NOMO-1 (cell line): ENCODE measurements around the gene KLK3.
"Not testable (repeated sequence)": the region's sequence is repeated elsewhere in the genome, so short reads cannot be mapped to it uniquely, and the experiment has no call there.

Source experiments
- DNase-seq, 2 experiments: peaks; one replicate each; lab custom pipeline; 2025; ENCODE audit not compliant: unreplicated experiment in 2 of 2; lab: John Stamatoyannopoulos, UW

KLK3 gene

DNA sequence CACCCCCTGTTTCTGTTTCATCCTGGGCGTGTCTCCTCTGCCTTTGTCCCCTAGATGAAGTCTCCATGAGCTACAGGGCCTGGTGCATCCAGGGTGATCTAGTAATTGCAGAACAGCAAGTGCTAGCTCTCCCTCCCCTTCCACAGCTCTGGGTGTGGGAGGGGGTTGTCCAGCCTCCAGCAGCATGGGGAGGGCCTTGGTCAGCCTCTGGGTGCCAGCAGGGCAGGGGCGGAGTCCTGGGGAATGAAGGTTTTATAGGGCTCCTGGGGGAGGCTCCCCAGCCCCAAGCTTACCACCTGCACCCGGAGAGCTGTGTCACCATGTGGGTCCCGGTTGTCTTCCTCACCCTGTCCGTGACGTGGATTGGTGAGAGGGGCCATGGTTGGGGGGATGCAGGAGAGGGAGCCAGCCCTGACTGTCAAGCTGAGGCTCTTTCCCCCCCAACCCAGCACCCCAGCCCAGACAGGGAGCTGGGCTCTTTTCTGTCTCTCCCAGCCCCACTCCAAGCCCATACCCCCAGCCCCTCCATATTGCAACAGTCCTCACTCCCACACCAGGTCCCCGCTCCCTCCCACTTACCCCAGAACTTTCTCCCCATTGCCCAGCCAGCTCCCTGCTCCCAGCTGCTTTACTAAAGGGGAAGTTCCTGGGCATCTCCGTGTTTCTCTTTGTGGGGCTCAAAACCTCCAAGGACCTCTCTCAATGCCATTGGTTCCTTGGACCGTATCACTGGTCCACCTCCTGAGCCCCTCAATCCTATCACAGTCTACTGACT is at the start of gene KLK3:
Gene KLK3 (plus strand): TSS at position 280 of the 775 bp plus-strand sequence. CDS start 41 bp downstream, at position 321.
- DNase-seq: no peak

DNA sequence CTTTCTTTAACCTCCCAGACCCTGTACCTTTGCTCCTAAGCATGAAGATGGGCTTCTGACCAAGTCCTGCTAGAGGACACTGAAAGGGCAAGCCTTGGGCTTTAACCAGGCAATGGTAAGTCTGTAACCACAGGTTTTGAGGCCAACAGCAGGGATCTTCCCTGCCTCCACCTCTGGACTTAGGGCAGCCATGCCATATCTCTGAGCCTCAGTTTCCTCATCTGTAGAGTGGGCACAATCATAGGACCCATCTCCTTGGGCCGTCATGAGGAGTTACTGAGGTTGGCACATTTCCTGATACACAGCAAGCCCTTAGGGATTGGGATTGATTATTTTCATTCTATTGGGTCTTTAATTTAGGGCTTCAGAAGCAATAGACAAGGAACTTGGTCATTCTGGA is 45.9 kb upstream of the KLK3 start:
- no peak for DNase-seq

DNA sequence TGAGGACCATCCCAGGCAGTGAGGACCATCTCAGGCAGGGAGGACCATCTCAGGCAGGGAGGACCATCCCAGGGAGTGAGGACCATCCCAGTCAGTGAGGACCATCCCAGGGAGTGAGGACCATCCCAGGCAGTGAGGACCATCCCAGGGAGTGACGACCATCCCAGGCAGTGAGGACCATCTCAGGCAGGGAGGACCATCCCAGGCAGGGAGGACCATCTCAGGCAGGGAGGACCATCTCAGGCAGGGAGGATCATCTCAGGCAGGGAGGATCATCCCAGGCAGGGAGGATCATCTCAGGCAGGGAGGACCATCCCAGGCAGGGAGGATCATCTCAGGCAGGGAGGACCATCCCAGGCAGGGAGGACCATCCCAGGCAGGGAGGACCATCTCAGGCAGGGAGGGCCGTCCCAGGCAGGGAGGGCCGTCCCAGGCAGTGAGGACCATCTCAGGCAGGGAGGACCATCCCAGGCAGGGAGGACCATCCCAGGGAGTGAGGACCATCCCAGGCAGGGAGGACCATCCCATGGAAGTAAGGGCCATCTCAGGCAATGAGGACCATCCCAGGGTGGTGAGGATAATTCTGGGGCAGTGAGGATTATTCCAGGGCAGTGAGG is 43.0 kb upstream of the KLK3 start:
- DNase-seq: not testable (repeated sequence)

GRCh38 chr19:50812474-50812873 is 42.2 kb upstream of the KLK3 start:
- DNase-seq: no peak

GRCh38 chr19:50814883-50815282 is 39.8 kb upstream of the KLK3 start:
- no peak for DNase-seq

DNA sequence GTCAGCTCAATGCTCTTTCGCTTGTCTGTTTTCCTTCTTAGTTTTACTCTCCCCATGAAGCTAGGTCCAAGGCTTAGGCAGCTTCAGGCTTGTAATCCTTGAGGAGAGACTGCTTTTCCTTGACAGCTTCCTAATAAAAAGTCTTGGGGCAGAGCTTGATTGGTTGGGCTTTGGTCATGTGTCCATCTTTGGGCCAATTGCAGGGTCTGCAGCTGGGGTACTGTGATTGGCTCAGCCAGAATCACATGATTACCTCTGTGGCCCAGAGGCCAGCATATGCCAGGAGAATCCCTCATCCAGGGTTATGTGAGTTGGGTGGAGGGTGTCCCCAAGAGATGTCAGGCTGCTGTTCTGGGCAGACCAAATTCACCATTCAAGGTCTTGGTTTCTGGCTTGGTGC is 39.3 kb upstream of the KLK3 start:
- no peak for DNase-seq

GRCh38 chr19:50817941-50818858 is 36.5 kb upstream of the KLK3 start:
- DNase-seq: peak; percentile 67 to 69

DNA sequence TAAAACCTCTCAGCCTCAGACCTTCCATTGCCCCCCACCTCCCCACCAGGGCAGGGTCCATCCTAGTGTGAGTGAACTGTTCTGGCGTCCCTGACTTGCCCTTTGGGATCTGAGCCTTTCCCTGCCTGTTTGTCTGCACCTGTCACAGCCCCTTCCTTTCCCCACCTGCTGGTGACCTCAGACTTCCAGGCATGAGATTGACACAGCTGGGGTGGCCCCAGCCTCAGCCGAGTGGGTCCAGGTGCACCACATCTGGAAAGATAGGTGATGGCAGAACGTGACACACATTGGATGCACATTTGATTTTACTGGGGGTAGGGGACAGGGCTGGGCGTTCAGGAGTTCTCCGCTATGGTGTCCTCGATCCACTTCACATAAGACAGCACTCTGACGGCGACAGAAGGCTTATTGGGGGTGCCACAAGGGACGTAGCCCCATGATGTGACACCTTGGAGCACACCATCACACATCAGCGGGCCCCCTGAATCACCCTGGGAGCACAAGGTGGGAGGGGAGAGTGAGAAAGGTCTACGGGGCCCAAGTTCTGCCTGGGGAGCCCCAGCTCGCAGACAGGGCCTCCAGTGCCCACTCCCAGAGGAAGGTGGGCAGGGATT is 35.7 kb upstream of the KLK3 start:
- no peak for DNase-seq

GRCh38 chr19:50819636-50820035 is 35.1 kb upstream of the KLK3 start:
- DNase-seq: no peak

GRCh38 chr19:50820086-50820485 is 34.6 kb upstream of the KLK3 start:
- DNase-seq: no peak

DNA sequence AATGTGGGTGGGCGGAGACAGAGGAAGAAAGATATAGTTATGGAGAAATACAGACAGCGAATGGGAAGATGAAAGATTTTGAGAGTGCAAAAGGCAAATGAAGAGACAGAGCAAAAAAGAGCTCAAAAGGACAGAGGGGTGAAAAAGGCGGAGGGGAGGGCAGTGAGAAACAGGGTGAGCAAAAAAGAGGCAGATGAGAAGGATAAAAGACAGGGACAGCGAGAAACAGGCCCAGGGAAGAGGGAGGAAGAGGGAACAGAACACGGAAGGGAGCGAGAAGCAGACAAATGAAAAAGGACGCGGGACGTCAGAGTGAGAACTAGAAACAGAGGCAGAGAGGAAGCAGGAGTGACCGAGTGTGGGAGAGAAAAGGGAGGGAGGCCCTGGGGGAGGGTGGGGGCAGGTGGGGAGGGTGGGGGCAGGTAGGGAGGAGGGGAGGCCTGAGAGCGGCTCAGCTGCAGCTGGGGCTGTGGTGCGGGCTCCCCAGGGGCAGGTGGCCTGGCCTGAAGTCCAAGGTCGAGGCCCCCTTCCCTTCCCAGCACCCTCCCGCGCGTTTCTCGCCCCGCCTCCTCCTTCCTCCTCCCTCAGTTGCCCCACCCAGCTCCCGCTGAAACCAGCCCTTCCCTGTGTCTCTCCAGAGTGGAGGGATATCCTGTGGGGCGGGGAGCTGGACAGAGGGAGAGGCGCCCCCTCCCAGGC is 34.0 kb upstream of the KLK3 start:
- DNase-seq: no peak

- DNase-seq: no peak
These were observed 33.5 kb upstream of the KLK3 start for GRCh38 chr19:50821248-50821612.

DNA sequence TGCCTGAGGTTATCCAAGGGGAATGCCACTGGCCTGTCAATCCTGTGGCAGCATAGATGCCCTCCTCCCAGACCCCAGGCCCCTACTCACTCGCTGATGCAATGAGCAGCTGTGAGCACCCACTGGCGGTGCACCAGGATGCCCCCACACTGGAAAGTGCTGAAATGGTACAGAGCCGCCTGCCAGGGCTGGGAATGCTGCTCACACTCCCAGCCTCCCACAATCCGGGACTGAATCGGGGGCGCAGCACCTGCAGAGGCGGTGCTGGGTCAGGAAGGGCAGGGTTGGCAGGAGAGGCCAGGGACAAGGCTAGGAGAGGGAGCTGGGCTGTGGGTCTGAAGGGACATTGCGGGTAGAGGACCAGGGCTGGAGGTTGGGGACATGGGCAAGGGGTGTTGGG is 33.1 kb upstream of the KLK3 start:
- no peak for DNase-seq

DNA sequence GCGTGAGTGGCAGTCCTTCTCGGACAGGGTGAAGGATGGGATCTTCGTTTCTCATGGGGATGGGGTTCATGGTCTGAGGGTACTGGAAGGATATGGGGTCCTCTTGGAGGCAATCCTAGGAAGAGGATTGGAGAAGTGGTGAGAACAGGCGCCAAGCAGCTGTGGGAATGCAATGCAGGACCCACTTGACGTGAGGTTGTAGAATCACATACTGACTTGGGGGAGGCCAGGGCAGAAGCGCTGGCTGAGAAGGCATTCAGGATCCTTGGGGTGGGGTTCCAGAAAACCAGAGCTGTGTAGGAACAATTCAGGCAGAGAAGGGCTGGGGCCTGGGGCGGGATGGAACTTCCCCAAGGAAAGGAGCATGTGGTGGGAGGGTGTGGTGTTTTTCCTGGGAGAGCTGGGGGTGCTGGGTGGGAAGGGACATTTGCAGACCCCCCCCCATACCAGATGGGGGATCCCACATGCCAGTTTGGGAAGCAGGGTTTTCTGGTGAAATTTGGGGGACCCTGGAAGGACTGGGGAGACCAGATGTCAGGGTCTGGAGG is 32.0 kb upstream of the KLK3 start:
- no peak for DNase-seq

GRCh38 chr19:50823389-50824042 is 31.2 kb upstream of the KLK3 start, which contains the start of gene KLK1:
Gene KLK1 (minus strand): TSS chr19:50823787. CDS start chr19:50823748, 39 bp downstream.
- no peak for DNase-seq

- DNase-seq: no peak
These were observed 28.0 kb upstream of the KLK3 start for GRCh38 chr19:50826492-50827240.

- no peak for DNase-seq
These were observed 27.2 kb upstream of the KLK3 start for GRCh38 chr19:50827476-50827875.

DNA sequence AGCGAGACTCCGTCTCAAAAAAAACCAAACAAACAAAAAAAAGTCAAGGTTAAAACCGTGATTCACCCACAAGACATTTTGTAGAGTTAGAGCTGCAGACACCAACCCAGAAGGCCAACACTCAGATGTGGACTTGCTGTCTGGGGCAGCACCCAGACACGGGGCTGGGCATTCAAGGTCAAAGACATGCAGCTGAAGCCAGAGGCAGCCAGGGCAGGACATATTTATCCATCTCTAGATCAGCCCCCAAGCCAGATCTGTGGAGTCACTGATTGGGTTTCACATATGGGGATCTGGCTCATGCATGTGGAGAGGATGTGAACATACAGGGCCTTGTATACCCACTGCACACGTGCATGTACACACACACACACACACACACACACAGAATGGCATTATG is 24.9 kb upstream of the KLK3 start:
- no peak for DNase-seq
